Lung (tissue), 12 donors: ENCODE data around the gene CACNB4. TPM values are rescaled to one million over a fixed set of nuclear protein-coding genes. Genes with fewer than 3 reads are reported as not detected.

Experiments used
- ATAC-seq: fragments of 200-7000 bp; cut with Tn5 transposase; one replicate; pipeline ENCODE4 v1.9.1; 2020; ENCODE audit warnings: moderate number of reproducible peaks; ENCODE audit not compliant: insufficient read depth, low FRiP score
- DNase-seq, 3 donors: peaks; one replicate each; pipeline ENCODE4 v3.0.0-alpha.2; 2013 to 2017
- H3K27ac ChIP-seq, 2 donors: one replicate each; pipeline ENCODE4 v1.5.1; 2013; ENCODE audit warnings: mild to moderate bottlenecking in 2 of 2, moderate library complexity in 2 of 2, control low read depth in 1 of 2, inconsistent platforms in 1 of 2, low read depth in 1 of 2, low read length in 1 of 2
- H3K27me3 ChIP-seq, 3 donors: one replicate each; pipeline ENCODE4 v1.5.1; 2013; ENCODE audit warnings: low read length in 2 of 3; ENCODE audit not compliant: control insufficient read depth in 3 of 3, insufficient read depth in 3 of 3
- H3K36me3 ChIP-seq, 4 donors: one replicate each; pipeline ENCODE4 v1.5.1; 2013; ENCODE audit warnings: low read length in 4 of 4, mild to moderate bottlenecking in 1 of 4, moderate library complexity in 1 of 4; ENCODE audit not compliant: control insufficient read depth in 4 of 4, insufficient read depth in 4 of 4
- H3K4me1 ChIP-seq, 5 donors: one replicate each; pipeline ENCODE4 v1.5.1; 2013; ENCODE audit warnings: low read length in 5 of 5, mild to moderate bottlenecking in 2 of 5, moderate library complexity in 1 of 5; ENCODE audit not compliant: control insufficient read depth in 5 of 5, insufficient read depth in 5 of 5
- H3K4me3 ChIP-seq: one replicate; pipeline ENCODE4 v1.5.1; 2013; ENCODE audit warnings: mild to moderate bottlenecking, control low read depth, moderate library complexity
- H3K9ac ChIP-seq, 2 donors: one replicate each; pipeline ENCODE4 v1.5.1; 2013; ENCODE audit warnings: low read length in 2 of 2, control low read depth in 1 of 2; ENCODE audit not compliant: insufficient read depth in 1 of 2
- H3K9me3 ChIP-seq, 4 donors: one replicate each; pipeline ENCODE4 v1.5.1; 2013; ENCODE audit warnings: low read length in 3 of 4, mild to moderate bottlenecking in 1 of 4, moderate library complexity in 1 of 4; ENCODE audit not compliant: control insufficient read depth in 4 of 4, insufficient read depth in 3 of 4
- WGBS, 2 donors: extraction: QIAGEN DNeasy Blood & Tissue Kit; methylation state at CpG; one replicate each; pipeline ENCODE4 v1.1.7; 2013; 5-methylcytosine and 5-hydroxymethylcytosine counted together
- polyA plus RNA-seq, 2 donors: library from polyadenylated mRNA; stranded (reverse); fragments of 200-250 nt; gene quantifications; one replicate each; pipeline ENCODE4 v1.2.1, GENCODE V29; 2013
- total RNA-seq, 2 donors: library from RNA; depleted of rRNA in 1 of 2; stranded (reverse); fragments of >200 nt in 1 of 2; gene quantifications; one replicate each; pipeline ENCODE4 v1.2.1, GENCODE V29; 2014 to 2021
- TF ChIP-seq, protein P1 (sequence below): IDR thresholded peaks from 2 replicates; pipeline ENCODE4 v1.5.1; 2012; ENCODE audit warnings: mild to moderate bottlenecking; ENCODE audit errors: control extremely low read depth, extremely low read depth
- donor health status: control.
- donor health status: control.
- donor health status: Bipolar disorder and iron deficiency.
- donor health status: healthy.
- donor health status: DM: yes; HTN: yes; CAD: no.

CACNB4 gene
- total and polyA plus RNA-seq, 4 donors, result 0.57 to 10.9 (median 5.5) TPM

DNA sequence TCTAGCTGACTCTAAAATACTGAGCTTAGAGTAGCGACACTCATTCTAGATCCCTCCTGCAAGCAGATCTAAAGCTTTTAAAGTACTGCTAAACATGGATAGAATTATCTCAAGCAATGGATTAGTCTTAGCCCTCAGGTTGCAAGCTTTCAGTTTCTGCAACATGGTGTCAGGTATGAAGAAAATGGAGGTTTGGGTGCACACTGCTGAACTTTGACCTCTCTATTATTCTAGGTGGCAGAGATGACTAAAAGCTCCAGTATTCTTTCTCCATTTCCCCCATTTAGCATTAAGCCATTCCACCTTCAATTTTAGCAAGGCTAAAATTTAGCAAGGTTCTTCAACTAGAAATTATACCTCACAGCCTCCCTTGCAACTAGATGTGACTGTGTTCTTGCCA is 117.0 kb downstream of the CACNB4 start:
- DNase-seq, result no peak
- H3K27ac ChIP-seq, result no peak overlapping the region
- 98 to 99% methylated on average over 1 of the region's 1 CpG for WGBS, 2 donors
- TF ChIP-seq, protein P1, sequence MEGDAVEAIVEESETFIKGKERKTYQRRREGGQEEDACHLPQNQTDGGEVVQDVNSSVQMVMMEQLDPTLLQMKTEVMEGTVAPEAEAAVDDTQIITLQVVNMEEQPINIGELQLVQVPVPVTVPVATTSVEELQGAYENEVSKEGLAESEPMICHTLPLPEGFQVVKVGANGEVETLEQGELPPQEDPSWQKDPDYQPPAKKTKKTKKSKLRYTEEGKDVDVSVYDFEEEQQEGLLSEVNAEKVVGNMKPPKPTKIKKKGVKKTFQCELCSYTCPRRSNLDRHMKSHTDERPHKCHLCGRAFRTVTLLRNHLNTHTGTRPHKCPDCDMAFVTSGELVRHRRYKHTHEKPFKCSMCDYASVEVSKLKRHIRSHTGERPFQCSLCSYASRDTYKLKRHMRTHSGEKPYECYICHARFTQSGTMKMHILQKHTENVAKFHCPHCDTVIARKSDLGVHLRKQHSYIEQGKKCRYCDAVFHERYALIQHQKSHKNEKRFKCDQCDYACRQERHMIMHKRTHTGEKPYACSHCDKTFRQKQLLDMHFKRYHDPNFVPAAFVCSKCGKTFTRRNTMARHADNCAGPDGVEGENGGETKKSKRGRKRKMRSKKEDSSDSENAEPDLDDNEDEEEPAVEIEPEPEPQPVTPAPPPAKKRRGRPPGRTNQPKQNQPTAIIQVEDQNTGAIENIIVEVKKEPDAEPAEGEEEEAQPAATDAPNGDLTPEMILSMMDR, result no peak
- no peak for ATAC-seq
- no peaks in the 10 kb centered on the region for H3K36me3 ChIP-seq
- H3K27me3 ChIP-seq, result no peaks in the 10 kb centered on the region
- H3K9ac ChIP-seq, result no peak overlapping the region
- no peaks in the 10 kb centered on the region for H3K9me3 ChIP-seq
- H3K4me3 ChIP-seq, result no peak overlapping the region
- H3K4me1 ChIP-seq, result no peaks in the 10 kb centered on the region

DNA sequence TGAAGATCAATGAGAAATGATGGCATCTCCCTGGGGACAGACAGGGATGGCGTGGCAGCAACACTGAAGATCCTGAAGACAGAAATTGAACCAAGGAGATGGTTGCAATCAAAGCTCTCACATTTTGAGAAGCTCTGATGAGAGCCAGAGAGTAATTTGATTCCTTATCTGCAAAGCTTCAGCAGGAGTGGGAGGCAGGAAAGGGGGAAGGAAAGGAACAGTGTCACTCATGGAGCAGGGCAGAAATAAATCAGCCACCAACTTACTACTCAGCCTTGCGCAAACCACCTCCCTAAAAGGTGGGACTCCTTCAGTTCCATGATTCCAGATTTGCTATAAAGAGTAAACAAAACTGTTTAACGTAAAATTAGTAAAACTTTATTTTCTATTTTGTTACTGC is 119.2 kb downstream of the CACNB4 start:
- 96% methylated on average over 3 of the region's 3 CpGs for WGBS, 2 donors
- Histone ChIP-seq H3K4me1 (peaks cover 0 to 5% (median under 1%) of the 10 kb centered on the region in 5 donors), H3K4me3 (no peak overlapping the region), H3K9ac (no peak overlapping the region), H3K9me3 (no peaks in the 10 kb centered on the region), H3K27me3 (no peaks in the 10 kb centered on the region), H3K36me3 (no peaks in the 10 kb centered on the region), H3K27ac (no peak overlapping the region)
- no peak for DNase-seq
- TF ChIP-seq, protein P1, result no peak
- no peak for ATAC-seq

DNA sequence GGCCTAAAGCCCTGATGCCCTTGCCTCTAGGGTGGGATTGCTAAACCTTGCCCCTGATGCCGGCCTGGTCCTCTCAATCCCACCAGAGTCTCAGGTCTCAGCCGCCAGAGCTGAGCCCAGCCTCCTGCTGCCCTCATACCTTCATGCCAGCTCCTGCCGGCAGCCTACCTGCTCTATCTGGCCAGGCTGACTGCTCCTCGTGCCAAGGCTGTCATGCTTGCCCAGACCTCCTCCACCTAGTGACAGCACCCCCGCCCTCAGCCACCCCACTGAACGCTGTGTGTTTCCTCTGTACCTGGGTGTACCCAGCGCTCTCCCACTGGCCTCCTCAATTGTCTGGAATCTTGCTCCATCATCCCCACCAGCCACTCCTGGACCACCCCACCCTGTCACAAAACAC is 120.1 kb downstream of the CACNB4 start:
- ATAC-seq, result no peak
- H3K9ac ChIP-seq, result no peak overlapping the region
- no peaks in the 10 kb centered on the region for H3K9me3 ChIP-seq
- DNase-seq, result no peak
- no peaks in the 10 kb centered on the region for H3K27me3 ChIP-seq
- TF ChIP-seq, protein P1, result no peak
- H3K4me1 ChIP-seq, result peaks cover 0 to 8% (median 2%) of the 10 kb centered on the region in 5 donors
- H3K4me3 ChIP-seq, result no peak overlapping the region
- WGBS, 2 donors, result 92 to 97% methylated on average over 7 of the region's 7 CpGs
- no peak overlapping the region for H3K27ac ChIP-seq
- no peaks in the 10 kb centered on the region for H3K36me3 ChIP-seq

DNA sequence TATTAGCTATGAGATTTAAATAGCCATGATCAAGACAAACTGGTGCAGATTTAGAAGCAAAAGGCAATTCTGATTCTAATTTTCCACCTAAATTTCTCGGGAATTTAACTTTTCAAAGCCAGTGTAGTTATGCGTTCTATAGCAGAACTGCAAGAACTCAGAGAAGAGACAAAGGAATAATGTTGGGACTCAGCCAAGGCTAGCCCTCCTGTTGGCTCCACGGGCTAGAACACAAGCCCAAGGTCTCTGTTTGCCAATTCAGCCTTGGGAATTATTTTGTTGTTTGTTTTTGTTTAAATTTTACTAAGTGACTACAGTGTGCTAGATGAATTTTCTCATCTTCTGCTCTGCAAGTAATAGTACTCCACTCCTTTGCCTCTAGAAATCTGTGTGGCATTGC is 121.2 kb downstream of the CACNB4 start:
- no peaks in the 10 kb centered on the region for H3K27me3 ChIP-seq
- no peak overlapping the region for H3K27ac ChIP-seq
- WGBS, 2 donors, result 85 to 88% methylated on average over 3 of the region's 3 CpGs
- no peaks in the 10 kb centered on the region for H3K9me3 ChIP-seq
- no peaks in the 10 kb centered on the region for H3K36me3 ChIP-seq
- H3K4me3 ChIP-seq, result no peak overlapping the region
- no peak overlapping the region for H3K9ac ChIP-seq
- ATAC-seq (no peak), DNase-seq (no peak)
- TF ChIP-seq, protein P1, result no peak
- H3K4me1 ChIP-seq, result peaks cover 0 to 18% (median 5%) of the 10 kb centered on the region in 5 donors
